Rectal smooth muscle tissue (tissue), 1 donor: ENCODE measurements around the gene HPS1.

ENCODE experiments used
- H3K27ac ChIP-seq: one replicate; pipeline ENCODE4 v1.7.0; 2013; ENCODE audit warnings: low read depth, low read length, inconsistent platforms
- H3K27me3 ChIP-seq: one replicate; pipeline ENCODE4 v1.7.0; 2013; ENCODE audit warnings: low read length; ENCODE audit not compliant: control insufficient read depth, insufficient read depth
- H3K36me3 ChIP-seq: one replicate; pipeline ENCODE4 v1.7.0; 2013; ENCODE audit warnings: low read length; ENCODE audit not compliant: control insufficient read depth, insufficient read depth
- H3K4me1 ChIP-seq: one replicate; pipeline ENCODE4 v1.7.0; 2013; ENCODE audit warnings: low read length; ENCODE audit not compliant: control insufficient read depth, insufficient read depth
- H3K4me3 ChIP-seq: one replicate; pipeline ENCODE4 v1.7.0; 2013; ENCODE audit warnings: low read length
- H3K9ac ChIP-seq: one replicate; pipeline ENCODE4 v1.7.0; 2013; ENCODE audit warnings: low read length

Gene HPS1

GRCh38 chr10:98411768-98412167 is 35.0 kb downstream of the HPS1 start:
- H3K27ac ChIP-seq, result no peak overlapping the region
- peaks cover 2% of the 10 kb centered on the region for H3K36me3 ChIP-seq
- no peak overlapping the region for H3K4me3 ChIP-seq
- peaks cover 7% of the 10 kb centered on the region for H3K4me1 ChIP-seq
- H3K9ac ChIP-seq, result no peak overlapping the region
- no peaks in the 10 kb centered on the region for H3K27me3 ChIP-seq

GRCh38 chr10:98411166-98411565 is 35.6 kb downstream of the HPS1 start:
- no peak overlapping the region for H3K9ac ChIP-seq
- H3K4me3 ChIP-seq, result no peak overlapping the region
- H3K36me3 ChIP-seq, result no peaks in the 10 kb centered on the region
- H3K4me1 ChIP-seq, result peaks cover 7% of the 10 kb centered on the region
- H3K27ac ChIP-seq, result no peak overlapping the region
- no peaks in the 10 kb centered on the region for H3K27me3 ChIP-seq

GRCh38 chr10:98410759-98411158 is 36.0 kb downstream of the HPS1 start:
- no peak overlapping the region for H3K4me3 ChIP-seq
- no peaks in the 10 kb centered on the region for H3K27me3 ChIP-seq
- H3K9ac ChIP-seq, result no peak overlapping the region
- peaks cover 6% of the 10 kb centered on the region for H3K4me1 ChIP-seq
- no peaks in the 10 kb centered on the region for H3K36me3 ChIP-seq
- no peak overlapping the region for H3K27ac ChIP-seq

GRCh38 chr10:98410135-98410743 is 36.5 kb downstream of the HPS1 start:
- no peaks in the 10 kb centered on the region for H3K36me3 ChIP-seq
- H3K27ac ChIP-seq, result no peak overlapping the region
- no peaks in the 10 kb centered on the region for H3K27me3 ChIP-seq
- H3K4me1 ChIP-seq, result peaks cover 1% of the 10 kb centered on the region
- H3K9ac ChIP-seq, result no peak overlapping the region
- H3K4me3 ChIP-seq, result no peak overlapping the region

- Histone ChIP-seq H3K9ac (no peak overlapping the region), H3K27me3 (no peaks in the 10 kb centered on the region), H3K4me3 (no peak overlapping the region), H3K4me1 (no peaks in the 10 kb centered on the region), H3K36me3 (no peaks in the 10 kb centered on the region), H3K27ac (no peak overlapping the region)
These were observed 37.9 kb downstream of the HPS1 start for GRCh38 chr10:98408799-98409198.

- no peaks in the 10 kb centered on the region for H3K27me3 ChIP-seq
- no peak overlapping the region for H3K9ac ChIP-seq
- no peak overlapping the region for H3K4me3 ChIP-seq
- no peak overlapping the region for H3K27ac ChIP-seq
- no peaks in the 10 kb centered on the region for H3K4me1 ChIP-seq
- H3K36me3 ChIP-seq, result peaks cover 3% of the 10 kb centered on the region
These were observed 38.9 kb downstream of the HPS1 start for GRCh38 chr10:98407744-98408241.

GRCh38 chr10:98407017-98407743 is 39.6 kb downstream of the HPS1 start:
- Histone ChIP-seq H3K4me3 (no peak overlapping the region), H3K27me3 (no peaks in the 10 kb centered on the region), H3K36me3 (peaks cover 6% of the 10 kb centered on the region), H3K9ac (no peak overlapping the region), H3K27ac (no peak overlapping the region), H3K4me1 (no peaks in the 10 kb centered on the region)

GRCh38 chr10:98405422-98405821 is 41.3 kb downstream of the HPS1 start:
- H3K27ac ChIP-seq, result no peak overlapping the region
- H3K27me3 ChIP-seq, result no peaks in the 10 kb centered on the region

GRCh38 chr10:98404571-98405359 is 42.0 kb downstream of the HPS1 start:
- Histone ChIP-seq H3K27me3 (no peaks in the 10 kb centered on the region), H3K9ac (no peak overlapping the region), H3K4me1 (no peaks in the 10 kb centered on the region), H3K36me3 (peaks cover 6% of the 10 kb centered on the region), H3K4me3 (no peak overlapping the region), H3K27ac (no peak overlapping the region)

More at GRCh38 chr10:98405422-98405821, 41.3 kb downstream of the HPS1 start:
- no peaks in the 10 kb centered on the region for H3K4me1 ChIP-seq
- H3K4me3 ChIP-seq, result no peak overlapping the region
- no peak overlapping the region for H3K9ac ChIP-seq
- H3K36me3 ChIP-seq, result peaks cover 6% of the 10 kb centered on the region

GRCh38 chr10:98403812-98404504 is 42.8 kb downstream of the HPS1 start:
- Histone ChIP-seq H3K36me3 (peaks cover 6% of the 10 kb centered on the region), H3K4me3 (no peak overlapping the region), H3K9ac (no peak overlapping the region), H3K4me1 (no peaks in the 10 kb centered on the region), H3K27me3 (no peaks in the 10 kb centered on the region), H3K27ac (no peak overlapping the region)

- no peaks in the 10 kb centered on the region for H3K4me1 ChIP-seq
- H3K4me3 ChIP-seq, result no peak overlapping the region
- H3K9ac ChIP-seq, result no peak overlapping the region
- peaks cover 6% of the 10 kb centered on the region for H3K36me3 ChIP-seq
- no peak overlapping the region for H3K27ac ChIP-seq
- no peaks in the 10 kb centered on the region for H3K27me3 ChIP-seq
These were observed 43.6 kb downstream of the HPS1 start for GRCh38 chr10:98402931-98403718.
